H9 (cell line): ENCODE data around the gene NGFR. TPM values are rescaled to one million over a fixed set of nuclear protein-coding genes. Genes with fewer than 3 reads are reported as not detected.

Experiments
- DNase-seq: peaks from one replicate; pipeline ENCODE4 v3.0.0-alpha.2; 2017
- H2AFZ ChIP-seq: one replicate; pipeline ENCODE4 v1.6.1; 2013; ENCODE audit warnings: mild to moderate bottlenecking, low read length, control low read depth, moderate library complexity
- H2AK5ac ChIP-seq: 2 replicates; pipeline ENCODE4 v1.6.1; 2013; ENCODE audit warnings: low read length, control low read depth, mixed read lengths; ENCODE audit not compliant: insufficient read length
- H2BK120ac ChIP-seq: one replicate; pipeline ENCODE4 v1.6.1; 2013; ENCODE audit warnings: low read depth, mild to moderate bottlenecking, low read length, control low read depth, inconsistent platforms; ENCODE audit not compliant: poor library complexity, severe bottlenecking
- H2BK12ac ChIP-seq: 2 replicates; pipeline ENCODE4 v1.6.1; 2013; ENCODE audit warnings: low read length, control low read depth, mixed read lengths, low read depth; ENCODE audit not compliant: insufficient read length
- H2BK15ac ChIP-seq: 2 replicates; pipeline ENCODE4 v1.6.1; 2013; ENCODE audit warnings: low read depth, low read length, control low read depth
- H2BK20ac ChIP-seq: one replicate; pipeline ENCODE4 v1.6.1; 2013; ENCODE audit warnings: low read depth, mild to moderate bottlenecking, low read length, control low read depth, inconsistent platforms; ENCODE audit not compliant: poor library complexity, severe bottlenecking
- H2BK5ac ChIP-seq: 2 replicates; pipeline ENCODE4 v1.6.1; 2013; ENCODE audit warnings: low read length, control low read depth, mixed read lengths; ENCODE audit not compliant: insufficient read length
- H3K14ac ChIP-seq: 2 replicates; pipeline ENCODE4 v1.6.1; 2013; ENCODE audit warnings: low read length, control low read depth; ENCODE audit not compliant: insufficient read depth
- H3K18ac ChIP-seq: 2 replicates; pipeline ENCODE4 v1.6.1; 2013; ENCODE audit warnings: low read depth, mild to moderate bottlenecking, mixed read lengths, low read length, control low read depth; ENCODE audit not compliant: insufficient read length
- H3K23ac ChIP-seq: 2 replicates; pipeline ENCODE4 v1.6.1; 2013; ENCODE audit warnings: low read length, control low read depth, mixed read lengths, low read depth; ENCODE audit not compliant: insufficient read length
- H3K23me2 ChIP-seq: 2 replicates; pipeline ENCODE4 v1.6.1; 2013; ENCODE audit warnings: low read depth, mild to moderate bottlenecking, mixed read lengths, low read length, control low read depth; ENCODE audit not compliant: insufficient read length, poor library complexity, severe bottlenecking
- H3K27ac ChIP-seq: 2 replicates; pipeline ENCODE4 v1.5.1; 2013; ENCODE audit warnings: low read length, control low read depth, mixed read lengths, low read depth; ENCODE audit not compliant: insufficient read length
- H3K27me3 ChIP-seq: 2 replicates; pipeline ENCODE4 v1.6.1; 2013; ENCODE audit warnings: low read length, control low read depth, inconsistent platforms; ENCODE audit not compliant: insufficient read depth
- H3K4ac ChIP-seq: 2 replicates; pipeline ENCODE4 v1.6.1; 2013; ENCODE audit warnings: low read depth, mild to moderate bottlenecking, control low read depth, inconsistent platforms, low read length, moderate library complexity
- H3K4me1 ChIP-seq: 2 replicates; pipeline ENCODE4 v1.6.1; 2013; ENCODE audit warnings: low read length, control low read depth, inconsistent platforms; ENCODE audit not compliant: insufficient read depth
- H3K4me2 ChIP-seq: 2 replicates; pipeline ENCODE4 v1.6.1; 2013; ENCODE audit warnings: low read length, control low read depth, mixed read lengths; ENCODE audit not compliant: insufficient read length, insufficient read depth
- H3K56ac ChIP-seq: 2 replicates; pipeline ENCODE4 v1.6.1; 2013; ENCODE audit warnings: low read depth, mild to moderate bottlenecking, mixed read lengths, low read length, control low read depth; ENCODE audit not compliant: insufficient read length
- H3K79me1 ChIP-seq: 2 replicates; pipeline ENCODE4 v1.6.1; 2013; ENCODE audit warnings: low read depth, mild to moderate bottlenecking, moderate library complexity, low read length, control low read depth, inconsistent platforms; ENCODE audit not compliant: insufficient read depth, poor library complexity, severe bottlenecking
- H3K79me2 ChIP-seq: 2 replicates; pipeline ENCODE4 v1.6.1; 2013; ENCODE audit warnings: low read length, control low read depth, inconsistent platforms; ENCODE audit not compliant: insufficient read depth
- H3K9ac ChIP-seq: 2 replicates; pipeline ENCODE4 v1.6.1; 2013; ENCODE audit warnings: low read length, control low read depth, mixed read lengths; ENCODE audit not compliant: insufficient read length; ENCODE audit errors: extremely low read depth
- H3K9me3 ChIP-seq: one replicate; pipeline ENCODE4 v1.6.1; 2013; ENCODE audit warnings: low read depth, low read length, inconsistent platforms; ENCODE audit not compliant: control insufficient read depth
- H3T11ph ChIP-seq: one replicate; pipeline ENCODE4 v1.6.1; 2013; ENCODE audit warnings: mild to moderate bottlenecking, low read length, control low read depth, inconsistent platforms
- H4K20me1 ChIP-seq: one replicate; pipeline ENCODE4 v1.6.1; 2013; ENCODE audit not compliant: control insufficient read depth, insufficient read length, insufficient read depth
- H4K5ac ChIP-seq: 2 replicates; pipeline ENCODE4 v1.6.1; 2013; ENCODE audit warnings: low read depth, mild to moderate bottlenecking, mixed read lengths, low read length, control low read depth; ENCODE audit not compliant: insufficient read length
- H4K8ac ChIP-seq: replicated peaks from 2 replicates; pipeline ENCODE4 v1.6.1; 2013; ENCODE audit warnings: low read length, control low read depth, mixed read lengths, low read depth; ENCODE audit not compliant: insufficient read length
- H4K91ac ChIP-seq: 2 replicates; pipeline ENCODE4 v1.6.1; 2013; ENCODE audit warnings: low read depth, mild to moderate bottlenecking, moderate library complexity, mixed read lengths, low read length, control low read depth; ENCODE audit not compliant: insufficient read length
- H3K27ac Mint-ChIP-seq, 3 experiments: 2 replicates in 2 of 3; 3 replicates in 1 of 3; pipeline ENCODE4 v1.8.0; 2020 to 2021; ENCODE audit warnings: mixed read lengths in 3 of 3, mild to moderate bottlenecking in 1 of 3, moderate library complexity in 1 of 3
- H3K27me3 Mint-ChIP-seq: 2 replicates; pipeline ENCODE4 v1.8.0; 2021; ENCODE audit warnings: low read depth, mild to moderate bottlenecking, moderate library complexity, mixed read lengths
- H3K36me3 Mint-ChIP-seq, 3 experiments: 2 replicates in 2 of 3; 3 replicates in 1 of 3; pipeline ENCODE4 v1.8.0; 2020 to 2021; ENCODE audit warnings: low read depth in 3 of 3, mixed read lengths in 3 of 3; ENCODE audit not compliant: insufficient read depth in 1 of 3
- H3K4me1 Mint-ChIP-seq, 2 experiments: 2 replicates each; pipeline ENCODE4 v1.8.0; 2020; ENCODE audit warnings: mixed read lengths in 2 of 2
- H3K4me3 Mint-ChIP-seq, 2 experiments: 2 replicates in 1 of 2; 3 replicates in 1 of 2; pipeline ENCODE4 v1.8.0; 2020 to 2021; ENCODE audit warnings: mild to moderate bottlenecking in 2 of 2, mixed read lengths in 2 of 2, moderate library complexity in 1 of 2
- H3K9me3 Mint-ChIP-seq, 2 experiments: 2 replicates in 1 of 2; 3 replicates in 1 of 2; pipeline ENCODE4 v1.8.0; 2020; ENCODE audit warnings: mild to moderate bottlenecking in 2 of 2, mixed read lengths in 2 of 2, moderate library complexity in 1 of 2
- WGBS: extraction: QIAGEN DNeasy Blood & Tissue Kit; methylation state at CpG from one replicate; pipeline ENCODE4 v1.1.7; 2013; ENCODE audit warnings: missing lambda C conversion rate, low lambda C conversion rate, mixed read lengths; ENCODE audit not compliant: insufficient read length; ENCODE audit errors: extremely low coverage; 5-methylcytosine and 5-hydroxymethylcytosine counted together
- total RNA-seq: library from RNA; stranded (reverse); gene quantifications from 2 replicates; pipeline ENCODE4 v1.2.1, GENCODE V29; 2021
- TF ChIP-seq, protein P1 (sequence below): fragments of 200-600 bp; sonication (generic); conservative IDR thresholded peaks from 3 replicates; pipeline ENCODE4 v1.8.0; 2021; ENCODE audit warnings: antibody characterized with exemption, mild to moderate bottlenecking

Gene NGFR
- total RNA-seq, 1 experiment from 2014 or later = 9.6 TPM

DNA sequence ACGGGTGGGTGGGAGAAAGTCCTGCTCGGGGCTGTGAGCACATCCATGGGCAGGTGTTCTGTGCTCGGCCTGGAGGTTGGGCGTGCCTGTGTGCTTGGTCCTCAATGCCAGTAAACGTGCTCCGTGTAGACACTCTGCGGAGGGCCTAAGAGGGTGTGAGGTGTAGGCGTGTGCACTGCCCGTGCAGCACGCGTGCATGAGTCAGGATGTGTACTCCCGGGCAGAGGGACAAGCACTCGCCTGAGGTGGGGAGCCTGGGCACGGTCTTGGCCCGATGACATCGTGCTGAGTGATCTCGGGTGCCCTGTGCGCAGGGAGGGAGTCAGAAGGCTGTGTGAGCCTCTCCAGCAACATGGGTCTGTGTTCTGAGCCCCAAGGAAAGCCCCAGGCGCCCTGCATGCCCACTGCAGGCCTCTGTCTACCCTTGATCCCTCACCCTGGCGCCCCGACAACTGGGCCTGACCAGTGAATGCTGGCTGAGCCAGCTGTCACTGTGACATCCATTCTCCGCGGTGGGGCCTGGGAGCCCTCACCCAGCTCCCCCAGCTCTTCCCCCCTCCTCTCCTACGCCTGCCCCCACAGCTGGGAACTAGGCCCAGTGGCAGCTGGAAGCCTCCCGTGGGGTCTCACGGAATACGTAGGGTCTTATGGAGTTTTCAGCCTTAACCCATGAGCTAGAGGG lies 57.1 kb downstream of the NGFR start:
- TF ChIP-seq, protein P1, sequence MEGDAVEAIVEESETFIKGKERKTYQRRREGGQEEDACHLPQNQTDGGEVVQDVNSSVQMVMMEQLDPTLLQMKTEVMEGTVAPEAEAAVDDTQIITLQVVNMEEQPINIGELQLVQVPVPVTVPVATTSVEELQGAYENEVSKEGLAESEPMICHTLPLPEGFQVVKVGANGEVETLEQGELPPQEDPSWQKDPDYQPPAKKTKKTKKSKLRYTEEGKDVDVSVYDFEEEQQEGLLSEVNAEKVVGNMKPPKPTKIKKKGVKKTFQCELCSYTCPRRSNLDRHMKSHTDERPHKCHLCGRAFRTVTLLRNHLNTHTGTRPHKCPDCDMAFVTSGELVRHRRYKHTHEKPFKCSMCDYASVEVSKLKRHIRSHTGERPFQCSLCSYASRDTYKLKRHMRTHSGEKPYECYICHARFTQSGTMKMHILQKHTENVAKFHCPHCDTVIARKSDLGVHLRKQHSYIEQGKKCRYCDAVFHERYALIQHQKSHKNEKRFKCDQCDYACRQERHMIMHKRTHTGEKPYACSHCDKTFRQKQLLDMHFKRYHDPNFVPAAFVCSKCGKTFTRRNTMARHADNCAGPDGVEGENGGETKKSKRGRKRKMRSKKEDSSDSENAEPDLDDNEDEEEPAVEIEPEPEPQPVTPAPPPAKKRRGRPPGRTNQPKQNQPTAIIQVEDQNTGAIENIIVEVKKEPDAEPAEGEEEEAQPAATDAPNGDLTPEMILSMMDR = no peak
- H2BK15ac ChIP-seq = no peak overlapping the region
- no peak overlapping the region for H2BK120ac ChIP-seq
- H2AFZ ChIP-seq = no peak overlapping the region
- H3T11ph ChIP-seq = no peak overlapping the region
- no peak overlapping the region for H4K5ac ChIP-seq
- no peak overlapping the region for H3K27ac ChIP-seq
- no peaks in the 10 kb centered on the region for H3K23me2 ChIP-seq
- H3K9ac ChIP-seq = no peak overlapping the region
- no peak overlapping the region for H3K14ac ChIP-seq
- H4K20me1 ChIP-seq = no peaks in the 10 kb centered on the region
- no peak overlapping the region for H2BK12ac ChIP-seq
- no peaks in the 10 kb centered on the region for H3K9me3 ChIP-seq
- H3K79me2 ChIP-seq = no peaks in the 10 kb centered on the region
- H3K4ac ChIP-seq = no peak overlapping the region
- no peak overlapping the region for H3K23ac ChIP-seq
- H2BK20ac ChIP-seq = no peak overlapping the region
- H3K9me3 Mint-ChIP-seq = no peaks in the 10 kb centered on the region
- no peak overlapping the region for H3K18ac ChIP-seq
- no peak for DNase-seq
- no peak overlapping the region for H3K4me3 Mint-ChIP-seq
- H3K27me3 Mint-ChIP-seq = peaks cover 13% of the 10 kb centered on the region
- no peak overlapping the region for H4K8ac ChIP-seq
- no peak overlapping the region for H4K91ac ChIP-seq
- H2AK5ac ChIP-seq = no peak overlapping the region
- no peak overlapping the region for H2BK5ac ChIP-seq
- no peaks in the 10 kb centered on the region for H3K4me1 ChIP-seq
- H3K27ac Mint-ChIP-seq = no peak overlapping the region; a peak in 1 of 7 replicates
- H3K4me1 Mint-ChIP-seq = peaks cover 17 to 23% of the 10 kb centered on the region in 2 experiments
- H3K79me1 ChIP-seq = no peaks in the 10 kb centered on the region
- no peaks in the 10 kb centered on the region; the same call in 1 of the 2 replicates for H3K27me3 ChIP-seq
- no peak overlapping the region for H3K4me2 ChIP-seq
- no CpG with 5 or more reads among the region's 27 CpGs for WGBS
- H3K36me3 Mint-ChIP-seq = no peaks in the 10 kb centered on the region
- H3K56ac ChIP-seq = no peak overlapping the region
